Measurements from ENCODE around the gene RAB6B.

The RAB6B gene

GRCh38 chr3:133880886-133881455, 14.7 kb downstream of the RAB6B start:
- no peak for DNase-seq

- DNase-seq, result no peak
These were observed 15.4 kb downstream of the RAB6B start for GRCh38 chr3:133880287-133880686.

- DNase-seq, result no peak
These were observed 17.2 kb downstream of the RAB6B start for GRCh38 chr3:133878518-133878917.

- DNase-seq, result no peak
These were observed 18.5 kb downstream of the RAB6B start for GRCh38 chr3:133877221-133877620.

GRCh38 chr3:133874761-133875438, 20.8 kb downstream of the RAB6B start:
- no peak for DNase-seq

GRCh38 chr3:133874344-133874743, 21.3 kb downstream of the RAB6B start:
- no peak for DNase-seq

GRCh38 chr3:133872781-133873180, 22.9 kb downstream of the RAB6B start:
- no peak for DNase-seq

GRCh38 chr3:133872161-133872560, 23.5 kb downstream of the RAB6B start:
- no peak for DNase-seq

- no peak for DNase-seq
These were observed 24.2 kb downstream of the RAB6B start for GRCh38 chr3:133871368-133872090.

GRCh38 chr3:133870822-133871221, 24.9 kb downstream of the RAB6B start:
- no peak for DNase-seq

- no peak for DNase-seq
These were observed 26.1 kb downstream of the RAB6B start for GRCh38 chr3:133869586-133869985.

GRCh38 chr3:133868758-133869475, 26.8 kb downstream of the RAB6B start:
- no peak for DNase-seq

- no peak for DNase-seq
These were observed 27.5 kb downstream of the RAB6B start for GRCh38 chr3:133868186-133868585.

GRCh38 chr3:133866141-133866540, 29.5 kb downstream of the RAB6B start:
- no peak for DNase-seq

GRCh38 chr3:133865136-133865855, 30.4 kb downstream of the RAB6B start:
- no peak for DNase-seq

- DNase-seq, result no peak
These were observed 31.1 kb downstream of the RAB6B start for GRCh38 chr3:133864616-133865015.

- DNase-seq, result no peak
These were observed 31.8 kb downstream of the RAB6B start for GRCh38 chr3:133863911-133864310.

- no peak for DNase-seq
These were observed 33.5 kb downstream of the RAB6B start for GRCh38 chr3:133862161-133862560.

GRCh38 chr3:133860519-133860918, 35.2 kb downstream of the RAB6B start:
- DNase-seq, result no peak

GRCh38 chr3:133859381-133860234, 36.1 kb downstream of the RAB6B start:
- no peak for DNase-seq

GRCh38 chr3:133857767-133858166, 37.9 kb downstream of the RAB6B start:
- DNase-seq, result no peak

GRCh38 chr3:133856316-133856715, 39.4 kb downstream of the RAB6B start:
- DNase-seq, result no peak
